Stimulated activated CD8-positive, alpha-beta memory T cell treated with anti-CD3 and anti-CD28 coated beads, Interleukin-12 subunit alpha, Interleukin-12 subunit beta, amount 100 ng/mL, for 1 hour (primary cell): ENCODE measurements around the gene ADARB2.

Experiments used
- DNase-seq: peaks from one replicate; pipeline ENCODE4 v3.0.0-alpha.2; 2020; ENCODE audit warnings: low read depth

Gene ADARB2

DNA sequence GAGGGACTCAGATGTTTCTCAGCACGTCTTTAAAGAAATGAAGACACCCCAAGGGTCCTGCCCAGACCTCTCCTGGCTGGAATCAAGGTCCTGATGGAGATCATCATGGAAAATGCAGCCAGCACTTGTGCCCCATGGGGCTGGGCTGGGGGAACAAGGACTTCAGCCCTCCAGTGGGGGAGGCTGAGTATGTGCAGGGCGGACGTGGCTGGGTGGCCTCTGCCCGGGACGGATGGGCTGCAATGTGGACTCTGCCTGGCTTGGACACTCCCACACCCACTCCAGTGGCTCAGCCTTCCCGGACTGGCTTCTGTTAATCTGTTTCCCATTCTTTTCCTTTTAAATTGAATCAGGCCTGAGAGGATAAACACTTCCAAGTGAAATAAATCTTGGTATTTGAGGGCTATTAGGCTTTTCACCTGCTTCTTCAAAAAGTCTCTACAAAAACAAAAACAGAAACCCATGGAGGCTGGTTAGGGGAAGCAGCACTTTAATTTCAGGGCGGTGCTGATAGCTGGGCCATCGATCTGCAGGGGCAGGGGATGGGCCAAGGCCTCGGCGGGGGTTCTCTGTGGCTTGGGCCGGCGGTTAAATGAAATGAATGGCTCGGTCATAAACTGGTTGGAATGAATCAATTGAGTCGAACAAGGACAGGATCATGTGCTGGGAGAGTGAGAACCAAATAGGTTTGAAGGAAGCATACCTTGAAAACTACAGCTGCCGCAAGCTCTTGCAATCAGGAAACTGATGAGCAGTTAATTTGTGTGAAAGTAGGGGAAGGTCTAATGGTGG is 51.4 kb downstream of the ADARB2 start:
- no peak for DNase-seq

DNA sequence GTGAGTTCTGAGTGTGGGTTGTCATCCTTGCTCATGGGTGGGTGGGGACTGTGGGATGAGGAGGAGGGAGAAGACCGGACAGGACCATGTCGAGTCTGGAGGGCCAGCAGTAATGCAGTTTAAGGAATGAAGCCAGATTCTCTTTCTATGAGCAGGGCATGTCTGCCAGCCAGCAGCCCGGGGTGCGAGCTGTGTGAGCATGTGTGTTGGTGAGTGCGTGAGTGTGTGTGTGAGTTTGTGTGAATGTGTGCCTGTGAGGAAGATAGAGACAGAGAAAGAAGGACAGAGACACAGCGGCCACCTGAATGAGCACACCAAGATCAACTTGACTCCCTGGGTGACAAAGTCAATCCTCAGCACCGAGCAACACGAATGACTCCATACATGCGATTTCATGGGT is 52.3 kb downstream of the ADARB2 start:
- no peak for DNase-seq

DNA sequence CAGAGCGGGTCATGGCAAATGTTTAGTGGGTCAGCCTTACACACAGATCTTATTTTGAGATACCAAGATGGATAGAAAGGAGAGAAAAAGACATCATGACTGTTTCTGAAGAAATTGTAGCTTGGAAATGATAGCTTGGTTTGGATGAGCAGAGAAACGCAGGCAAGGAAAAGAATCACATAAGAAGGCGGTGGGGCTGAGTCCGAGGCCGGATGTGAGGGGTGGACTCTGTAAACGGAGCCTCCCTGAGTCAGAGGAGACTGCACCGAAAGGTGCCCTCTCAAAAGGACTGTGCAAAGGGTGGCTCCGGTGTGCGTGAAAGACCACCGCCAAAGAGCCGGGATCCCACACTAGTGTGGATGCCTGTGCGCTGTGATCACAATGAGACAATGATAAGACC is 53.7 kb downstream of the ADARB2 start:
- no peak for DNase-seq

DNA sequence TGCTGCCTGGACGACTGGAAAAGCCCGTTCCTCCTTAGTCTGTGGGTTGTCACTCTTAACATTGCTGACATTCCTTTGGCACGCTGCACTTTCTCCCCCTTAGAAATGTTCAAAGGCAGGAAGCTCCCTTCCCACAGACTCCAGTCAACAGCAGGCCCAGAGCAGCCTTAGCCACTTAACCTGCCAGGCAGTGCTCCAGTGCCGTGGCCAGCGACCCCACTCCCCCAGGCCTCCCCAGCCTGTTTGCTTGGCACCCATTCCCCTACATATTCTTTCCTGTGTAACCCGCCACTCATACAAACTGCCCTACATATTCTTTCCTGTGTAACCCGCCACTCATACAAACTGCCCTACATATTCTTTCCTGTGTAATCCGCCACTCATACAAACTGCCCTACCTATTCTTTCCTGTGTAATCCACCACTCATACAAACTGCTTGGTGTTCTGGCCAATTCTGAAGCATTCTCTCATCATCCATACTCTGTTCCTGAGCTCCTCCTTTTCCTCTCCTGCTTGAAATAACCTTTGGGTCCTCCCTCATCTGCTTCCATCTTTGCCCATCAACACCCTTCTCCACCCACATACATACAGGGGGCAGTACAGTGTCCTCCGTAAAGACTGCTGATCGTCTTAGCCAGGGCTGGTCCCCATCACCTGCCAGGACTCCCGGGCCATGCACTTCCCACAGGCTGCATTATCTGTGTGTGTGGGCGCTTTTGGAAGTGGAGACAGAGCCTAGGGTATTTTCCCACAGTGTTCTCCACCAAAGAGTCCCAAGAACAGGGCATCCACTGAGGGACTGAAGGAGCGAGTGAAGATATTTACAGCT is 57.3 kb downstream of the ADARB2 start:
- no peak for DNase-seq

DNA sequence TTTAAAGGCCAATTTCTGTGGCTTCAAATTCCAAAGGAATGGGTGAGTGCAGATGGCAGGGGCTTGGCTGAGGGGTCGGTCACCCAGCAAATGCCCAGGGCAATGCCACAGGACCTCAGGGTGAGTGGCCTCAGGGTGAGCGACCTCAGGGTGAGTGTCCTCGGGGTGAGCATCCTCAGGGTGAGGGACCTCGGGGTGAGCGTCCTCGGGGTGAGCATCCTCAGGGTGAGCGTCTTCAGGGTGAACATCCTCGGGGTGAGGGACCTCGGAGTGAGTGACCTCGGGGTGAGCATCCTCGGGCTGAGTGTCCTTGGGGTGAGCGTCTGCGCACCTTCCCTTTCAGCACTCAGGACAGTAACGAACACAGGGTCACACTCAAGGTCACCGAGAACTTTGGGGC is 59.2 kb downstream of the ADARB2 start:
- DNase-seq: no peak

DNA sequence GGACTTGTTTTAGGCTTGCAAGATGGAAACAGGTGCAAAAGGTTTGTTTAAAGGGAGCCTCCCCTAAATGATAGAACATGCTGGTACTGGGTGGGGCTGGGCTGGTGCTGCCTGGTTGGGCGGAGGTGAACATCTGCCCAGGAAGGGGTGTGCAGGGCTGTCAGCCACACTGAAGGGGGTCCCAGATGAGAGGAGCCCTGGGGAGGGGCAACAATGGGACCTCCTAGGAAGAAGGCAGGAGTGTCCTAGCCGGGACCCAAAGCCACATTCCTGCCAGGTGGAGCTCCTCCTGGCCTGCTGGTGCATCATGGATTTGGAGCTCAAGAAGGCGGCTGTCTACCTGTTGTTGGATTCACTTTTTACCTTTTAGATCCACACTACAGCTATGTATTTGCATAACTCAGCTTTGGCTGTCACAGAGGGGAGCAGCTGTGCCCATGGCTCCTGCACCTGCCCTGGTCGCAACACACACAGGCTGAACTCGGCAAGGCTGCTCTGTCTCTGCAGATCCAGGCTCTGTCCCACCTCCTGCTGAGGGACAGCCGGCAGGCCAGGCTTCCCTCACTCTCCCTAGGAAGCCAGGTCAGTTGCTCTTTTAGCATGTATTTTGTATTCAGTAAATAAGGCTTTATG is 59.9 kb downstream of the ADARB2 start:
- no peak for DNase-seq

DNA sequence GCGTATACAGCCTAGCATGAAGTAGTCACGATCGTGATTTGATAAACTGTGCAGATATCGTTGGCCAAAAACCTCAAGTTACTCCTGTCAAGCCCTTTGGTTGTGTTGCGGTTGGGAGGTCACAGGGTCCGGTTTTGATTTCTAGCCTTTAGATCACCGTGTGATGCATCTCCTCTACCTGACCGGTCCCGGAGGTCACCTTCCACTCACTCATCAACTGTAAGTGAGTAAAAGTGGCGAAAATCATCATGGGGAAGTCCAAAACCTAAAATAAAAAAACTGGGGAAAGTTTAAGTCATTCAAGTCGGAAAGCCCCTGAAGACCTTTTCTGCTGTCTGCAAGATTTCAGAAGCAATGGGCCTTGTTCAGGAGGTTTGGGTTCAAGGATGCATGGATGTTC is 62.8 kb downstream of the ADARB2 start:
- DNase-seq: no peak

DNA sequence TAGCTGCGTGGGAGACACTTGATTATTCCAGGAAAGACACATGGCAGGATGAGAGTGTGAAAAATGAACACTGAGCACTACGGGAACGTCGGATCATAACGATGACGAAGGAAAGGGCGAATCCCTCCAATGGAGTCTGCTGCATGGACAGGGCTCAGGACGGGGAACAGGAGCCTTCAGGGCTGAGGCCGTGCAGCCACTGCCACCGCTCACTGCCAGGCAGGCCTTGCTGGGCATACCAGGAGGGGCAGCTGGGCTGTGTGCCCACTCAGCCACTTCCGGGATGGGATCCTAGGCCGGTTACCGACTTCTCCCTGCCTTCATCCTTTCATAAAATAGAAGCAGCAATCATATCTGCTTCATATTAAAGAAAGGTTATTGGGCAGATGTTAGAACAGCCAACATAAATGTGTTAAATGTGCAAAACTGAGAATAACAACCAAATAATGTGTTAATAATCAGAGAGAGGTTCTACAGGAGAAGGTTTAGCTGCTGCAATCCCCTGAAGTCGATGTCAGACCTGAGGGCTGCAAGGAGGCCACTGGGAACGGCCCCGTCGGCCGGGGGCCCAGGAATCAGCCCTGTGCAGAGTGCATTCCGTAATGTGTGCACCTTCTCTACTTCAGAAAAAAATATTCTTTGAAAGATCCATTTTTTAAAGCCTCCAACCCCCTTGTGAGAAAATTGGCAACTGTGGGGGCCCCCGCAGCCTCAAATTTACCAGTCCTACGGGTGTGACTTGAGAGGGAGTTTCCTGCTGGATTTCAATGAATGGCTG is 63.6 kb downstream of the ADARB2 start:
- DNase-seq: no peak

DNA sequence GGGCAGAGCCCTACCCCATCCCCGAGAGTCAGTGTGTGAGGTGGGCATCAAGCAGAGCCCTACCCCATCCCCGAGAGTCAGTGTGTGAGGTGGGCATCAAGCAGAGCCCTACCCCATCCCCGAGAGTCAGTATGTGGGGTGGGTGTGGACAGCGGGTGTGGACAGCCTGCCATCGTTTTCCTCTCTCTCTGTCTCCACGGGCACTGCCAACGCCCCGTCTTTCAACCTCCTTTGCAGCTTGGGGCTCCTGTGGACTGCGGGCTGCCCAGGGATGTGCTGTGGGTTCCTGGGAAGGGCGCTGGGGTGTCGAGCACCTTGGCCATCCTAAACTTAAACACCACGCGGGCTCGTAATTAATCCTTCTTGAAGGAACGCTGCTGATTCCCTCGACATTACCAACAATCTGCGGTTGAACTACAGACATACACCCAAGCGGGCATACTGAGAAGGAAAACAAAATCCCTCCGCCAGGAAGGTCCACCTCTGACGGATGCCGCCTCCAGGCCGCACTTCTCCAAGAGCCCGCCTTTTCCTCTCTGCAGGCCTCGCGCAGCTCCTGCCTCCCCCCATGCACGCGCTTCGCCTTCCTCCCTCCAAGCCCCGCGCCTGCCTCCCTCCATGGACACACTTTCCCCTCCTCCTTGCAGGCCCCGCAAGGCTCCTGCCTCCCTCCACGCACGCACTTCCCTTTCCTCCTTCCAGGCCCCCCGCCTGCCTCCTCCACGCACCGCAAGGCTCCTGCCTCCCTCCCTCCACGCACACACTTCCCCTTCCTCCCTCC is 65.1 kb downstream of the ADARB2 start:
- no peak for DNase-seq

DNA sequence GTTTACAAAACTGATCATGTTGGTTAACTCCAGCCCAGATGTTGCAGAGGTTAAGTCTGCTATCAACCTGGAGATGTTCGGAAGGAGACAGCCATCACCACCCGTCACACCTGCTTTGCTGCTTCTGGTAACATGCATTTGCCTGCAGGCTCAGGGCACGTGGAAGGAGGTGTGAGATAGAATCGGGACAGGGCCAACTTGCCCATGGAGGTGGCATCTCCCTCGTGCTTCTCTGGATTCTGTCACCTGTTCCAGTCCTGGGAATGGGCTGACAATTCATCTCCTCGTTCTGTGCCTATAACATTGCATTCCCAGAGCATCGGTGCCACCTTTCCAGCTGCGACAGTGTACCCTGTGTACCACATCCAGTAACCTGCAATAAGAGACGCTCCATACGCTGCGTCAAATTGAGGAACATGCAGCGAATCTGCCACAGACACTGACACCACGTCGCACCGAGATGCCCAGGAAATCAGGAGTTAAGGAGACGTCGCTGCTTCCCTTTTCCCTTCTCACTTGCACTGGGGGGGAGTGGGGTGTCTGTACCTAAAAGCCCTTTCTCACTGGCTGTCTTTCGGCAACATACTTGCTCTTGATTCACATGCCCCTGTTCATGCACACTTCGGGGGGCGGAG is 65.8 kb downstream of the ADARB2 start:
- no peak for DNase-seq

DNA sequence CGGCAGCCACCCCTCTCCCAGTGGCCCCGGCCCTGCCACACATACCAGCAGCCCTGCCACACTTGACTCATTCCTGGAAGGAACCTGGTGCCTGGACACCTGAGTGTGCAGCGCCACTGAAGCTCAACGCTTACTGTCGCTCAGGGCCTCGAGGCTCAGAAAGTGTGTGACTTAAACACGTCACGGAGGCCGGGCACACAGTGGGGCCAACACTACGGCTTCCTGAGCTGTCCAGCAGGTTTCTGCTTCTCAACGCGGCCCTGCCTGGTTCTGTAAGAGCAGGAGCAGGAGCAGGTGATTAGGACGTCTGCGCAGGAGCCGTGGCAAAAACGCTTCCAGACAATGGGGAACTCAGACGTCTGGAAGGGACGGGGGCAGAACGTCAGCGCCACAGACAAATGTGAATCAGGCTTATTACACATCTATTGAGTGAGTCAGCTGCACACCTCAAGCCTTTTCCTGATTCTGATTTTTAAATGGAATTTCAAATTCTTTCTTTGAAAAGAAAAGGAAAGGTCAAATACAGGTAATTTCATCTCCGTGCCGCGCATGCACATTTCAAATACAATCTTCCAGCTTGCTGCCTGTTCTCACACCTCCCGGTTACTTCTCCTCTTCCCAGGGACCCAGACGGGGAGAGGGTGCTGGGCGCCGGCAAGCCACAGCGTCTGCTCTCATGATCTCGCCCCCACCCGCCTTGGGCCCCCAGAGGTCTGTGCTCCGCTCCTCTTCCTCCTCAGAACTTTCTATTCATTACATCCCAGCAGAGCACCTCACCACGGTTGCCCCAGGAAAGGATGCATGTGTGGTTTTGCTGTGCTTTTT is 66.6 kb downstream of the ADARB2 start:
- DNase-seq: no peak

DNA sequence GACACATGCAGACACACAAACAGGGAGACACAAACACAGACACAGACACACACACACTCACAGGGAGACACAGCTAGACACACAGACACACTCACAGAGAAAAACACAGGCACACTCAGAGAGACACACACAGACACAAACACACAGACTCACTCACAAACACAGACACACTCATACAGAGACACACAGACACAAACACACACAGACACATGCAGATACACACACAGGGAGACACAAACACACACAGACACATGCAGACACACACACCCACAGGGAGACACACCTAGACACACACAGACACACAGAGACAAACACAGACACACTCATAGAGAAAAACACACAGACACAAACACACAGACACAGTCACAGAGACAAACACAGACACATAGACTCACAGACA is 67.9 kb downstream of the ADARB2 start:
- no peak for DNase-seq

DNA sequence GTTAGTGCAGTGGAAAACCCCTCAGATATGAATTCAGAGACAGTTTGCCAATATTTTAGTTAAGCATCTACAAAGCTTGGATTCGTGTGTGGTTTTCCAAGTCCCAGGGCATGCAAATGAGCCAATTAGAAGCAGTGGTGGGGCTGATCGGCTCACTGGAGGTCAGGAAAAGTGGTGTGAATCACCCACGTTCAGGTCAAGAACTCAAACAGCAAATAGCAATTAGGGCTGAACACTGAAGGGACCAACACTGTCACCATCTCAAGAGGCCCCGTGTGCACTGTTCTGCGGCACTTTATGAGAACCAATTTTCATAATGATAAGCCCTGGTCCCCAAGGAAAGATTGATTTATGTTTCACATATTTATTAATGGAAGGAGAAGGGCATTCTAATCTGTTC is 68.9 kb downstream of the ADARB2 start:
- DNase-seq: no peak

DNA sequence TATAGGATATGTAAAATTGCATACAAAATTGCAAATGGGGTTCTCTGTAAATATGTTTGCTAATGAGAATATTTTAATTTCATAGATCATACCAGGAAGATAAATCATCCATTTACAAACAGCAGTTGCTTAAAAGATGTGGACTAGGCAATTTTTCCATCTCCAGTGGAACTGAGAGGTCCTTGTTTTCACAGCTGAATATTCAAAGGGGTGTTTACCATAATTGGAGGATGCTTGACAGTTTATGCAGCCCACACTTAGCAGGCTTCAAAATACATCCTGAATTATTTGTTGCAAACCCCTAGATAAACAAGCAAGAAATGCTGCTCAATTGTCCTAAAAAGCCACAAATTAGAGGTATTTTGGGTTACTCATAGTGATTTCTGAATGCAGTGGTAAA is 69.9 kb downstream of the ADARB2 start:
- DNase-seq: no peak

DNA sequence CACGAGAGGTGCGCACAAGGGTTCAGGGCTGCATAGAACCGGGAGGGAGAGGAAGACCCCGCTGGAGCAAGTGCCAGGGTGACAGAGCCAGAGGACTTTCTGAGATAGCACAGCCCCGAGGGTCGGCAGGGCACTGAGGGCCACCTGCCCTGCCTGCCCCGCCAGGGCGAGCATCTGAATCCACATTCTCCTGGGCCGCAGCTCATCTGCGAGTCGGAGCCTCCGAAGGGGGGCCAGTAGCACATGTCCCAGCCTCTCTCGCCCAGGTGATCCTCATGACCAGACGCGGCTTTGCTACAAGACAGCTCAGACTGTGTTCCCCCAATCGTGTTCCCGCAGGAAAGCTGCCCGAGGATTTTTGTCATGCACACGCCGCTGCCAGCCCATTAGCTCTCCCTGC is 71.2 kb downstream of the ADARB2 start:
- DNase-seq: no peak

DNA sequence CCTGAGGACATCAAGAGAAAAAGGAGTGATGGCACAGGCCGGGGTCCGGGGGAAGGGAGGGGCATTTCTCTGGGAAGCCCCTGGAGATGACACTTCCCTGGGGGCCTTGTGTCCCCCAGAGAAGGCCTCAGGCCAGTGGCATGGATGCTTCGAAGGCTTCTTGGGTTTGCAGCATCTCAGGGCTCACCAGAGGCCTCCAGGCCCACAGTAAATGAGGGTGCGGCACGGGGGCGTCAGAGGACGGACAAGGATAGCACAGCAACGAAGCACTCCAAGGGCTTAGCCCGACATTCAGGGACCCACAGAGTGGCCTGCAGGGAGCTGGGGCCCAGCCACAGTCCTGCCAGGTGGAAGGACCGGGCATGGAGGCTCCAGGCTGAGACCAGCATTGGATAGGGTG is 71.6 kb downstream of the ADARB2 start:
- DNase-seq: no peak

DNA sequence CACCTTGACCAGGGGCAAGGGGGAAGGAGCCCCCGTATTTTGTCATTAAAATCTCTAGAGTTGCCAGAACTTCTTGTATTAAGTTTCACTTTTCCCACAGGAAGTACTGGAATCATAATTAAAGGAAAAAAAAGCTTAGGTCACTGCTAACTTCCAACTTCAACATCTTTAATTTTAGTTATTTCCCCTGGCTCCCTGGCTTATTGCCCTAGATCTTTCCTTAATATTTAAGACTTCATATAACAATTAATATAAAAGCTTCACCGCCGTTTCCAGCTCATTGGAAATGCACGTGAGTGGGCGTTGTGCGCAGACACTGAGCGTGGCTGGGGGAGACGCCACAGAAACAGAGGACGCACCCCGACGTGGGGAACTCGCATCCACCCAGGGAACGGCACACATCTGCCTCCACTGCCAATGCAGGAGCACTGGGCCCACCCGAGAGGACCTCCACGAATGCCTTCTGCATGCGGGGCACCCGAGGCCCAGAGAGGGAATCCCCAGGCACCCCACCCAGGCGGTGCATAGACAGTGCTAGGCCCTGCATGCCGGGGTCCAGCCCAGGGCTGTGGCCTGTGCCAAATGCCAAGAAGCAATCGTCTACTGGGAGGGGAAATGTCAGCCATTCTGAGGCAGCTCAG is 72.2 kb downstream of the ADARB2 start:
- DNase-seq: no peak

DNA sequence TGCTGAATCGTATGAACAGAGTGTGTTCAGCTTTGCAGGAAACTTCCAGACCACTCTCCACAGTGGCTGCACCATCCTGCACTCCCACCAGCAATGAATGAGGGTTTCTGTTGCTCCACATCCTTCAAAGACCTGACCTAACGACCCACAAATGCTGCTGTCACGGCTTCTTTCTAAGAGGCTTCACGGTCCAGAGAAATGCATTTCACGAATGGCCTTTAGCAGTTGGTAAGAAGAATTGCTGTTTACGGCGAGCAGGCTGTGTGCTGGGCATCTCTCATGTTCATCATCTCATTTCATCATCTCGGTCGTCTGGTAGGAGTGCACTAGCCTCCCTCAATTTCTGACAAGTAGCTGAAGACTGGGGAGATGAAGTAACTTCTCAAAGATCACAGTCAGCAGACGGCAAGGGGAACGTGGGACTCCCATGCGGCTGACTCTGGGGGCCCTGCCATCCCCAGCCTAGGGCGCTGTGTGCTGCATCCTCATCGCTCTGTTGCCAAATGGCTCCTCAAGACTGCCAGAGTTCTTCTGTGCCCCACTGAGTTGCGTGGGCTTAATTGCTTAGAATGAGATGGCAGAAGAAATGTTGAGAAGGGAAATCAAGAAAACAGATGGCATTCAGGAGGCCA is 72.9 kb downstream of the ADARB2 start:
- DNase-seq: no peak

DNA sequence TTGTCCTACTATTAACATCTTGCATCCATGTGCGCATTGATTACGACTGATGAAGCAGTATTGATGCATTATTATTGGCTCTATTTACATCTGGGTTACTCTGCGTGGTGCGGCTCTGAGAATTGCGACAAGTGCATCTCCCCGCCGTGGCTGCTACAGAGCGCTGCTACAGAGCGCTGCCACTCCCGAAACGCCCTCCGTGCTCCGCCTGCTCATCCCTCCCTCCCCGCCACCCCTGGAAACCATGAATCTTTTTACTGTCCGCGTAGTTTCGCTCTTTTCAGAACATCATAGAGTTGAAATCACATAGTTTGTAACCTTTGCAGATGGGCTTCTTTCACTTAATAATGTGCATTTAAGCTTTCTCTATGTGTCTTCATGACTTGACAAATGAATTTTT is 74.1 kb downstream of the ADARB2 start:
- DNase-seq: no peak
